ENCODE data around the gene NT5C3B. TPM values are rescaled to one million over a fixed set of nuclear protein-coding genes. Genes with fewer than 3 reads are reported as not detected.

Gene NT5C3B
- total RNA-seq, 1 donor from 2014 or later, result 18.3 TPM

DNA sequence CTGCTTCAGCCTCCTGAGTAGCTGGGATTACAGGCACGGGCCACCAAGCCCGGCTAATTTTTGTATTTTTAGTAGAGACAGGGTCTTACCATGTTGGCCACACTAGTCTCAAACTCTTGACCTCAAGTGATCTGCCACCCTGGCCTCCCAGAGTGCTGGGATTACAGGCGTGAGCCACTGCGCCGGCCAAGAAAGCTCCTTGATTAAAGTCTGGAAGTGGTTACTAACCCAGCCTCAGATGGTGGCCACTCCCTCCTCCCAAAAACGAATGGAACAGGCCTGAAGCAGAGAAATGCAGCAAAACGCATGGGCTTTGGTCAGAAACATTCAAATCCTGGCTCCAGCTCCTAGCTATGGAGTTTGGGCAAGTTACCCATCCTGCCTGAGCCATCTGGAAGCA lies 11.9 kb downstream of the NT5C3B start:
- peaks cover 3% of the 10 kb centered on the region for H3K27me3 ChIP-seq (ENCODE audit: low read depth)
- TF ChIP-seq, protein P1, sequence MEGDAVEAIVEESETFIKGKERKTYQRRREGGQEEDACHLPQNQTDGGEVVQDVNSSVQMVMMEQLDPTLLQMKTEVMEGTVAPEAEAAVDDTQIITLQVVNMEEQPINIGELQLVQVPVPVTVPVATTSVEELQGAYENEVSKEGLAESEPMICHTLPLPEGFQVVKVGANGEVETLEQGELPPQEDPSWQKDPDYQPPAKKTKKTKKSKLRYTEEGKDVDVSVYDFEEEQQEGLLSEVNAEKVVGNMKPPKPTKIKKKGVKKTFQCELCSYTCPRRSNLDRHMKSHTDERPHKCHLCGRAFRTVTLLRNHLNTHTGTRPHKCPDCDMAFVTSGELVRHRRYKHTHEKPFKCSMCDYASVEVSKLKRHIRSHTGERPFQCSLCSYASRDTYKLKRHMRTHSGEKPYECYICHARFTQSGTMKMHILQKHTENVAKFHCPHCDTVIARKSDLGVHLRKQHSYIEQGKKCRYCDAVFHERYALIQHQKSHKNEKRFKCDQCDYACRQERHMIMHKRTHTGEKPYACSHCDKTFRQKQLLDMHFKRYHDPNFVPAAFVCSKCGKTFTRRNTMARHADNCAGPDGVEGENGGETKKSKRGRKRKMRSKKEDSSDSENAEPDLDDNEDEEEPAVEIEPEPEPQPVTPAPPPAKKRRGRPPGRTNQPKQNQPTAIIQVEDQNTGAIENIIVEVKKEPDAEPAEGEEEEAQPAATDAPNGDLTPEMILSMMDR (IDR thresholded peaks at IDR 0.05; ENCODE audit: borderline replicate concordance), result no peak
- H3K9me3 ChIP-seq (replicated peaks), result no peaks in the 10 kb centered on the region
- H3K27ac ChIP-seq (replicated peaks), result no peak overlapping the region
- no peak overlapping the region for H3K4me3 ChIP-seq
- DNase-seq, result no peak
- H3K4me1 ChIP-seq, result no peaks in the 10 kb centered on the region
- H3K36me3 ChIP-seq, result peaks cover 36% of the 10 kb centered on the region
- intact Hi-C loops (cut with micrococcal nuclease), result no loop called here

DNA sequence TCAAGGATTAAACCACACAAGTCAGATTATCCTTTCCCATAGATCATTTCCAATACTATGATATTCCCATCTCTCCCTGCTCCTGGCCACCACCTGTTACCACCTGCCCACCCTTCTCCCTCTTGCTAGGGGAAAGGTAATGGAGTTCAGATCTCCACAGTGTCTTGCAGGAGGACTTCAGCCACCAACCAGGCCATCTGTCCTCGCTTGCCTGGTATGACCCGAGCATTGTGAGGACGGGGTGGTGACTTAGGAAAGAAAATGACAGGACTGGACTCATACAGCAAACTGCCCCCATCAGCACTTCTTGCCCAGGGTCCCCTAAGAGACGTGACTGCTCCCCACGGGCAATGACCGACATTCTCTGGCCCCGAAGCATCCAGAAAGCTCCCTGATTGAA lies 12.5 kb downstream of the NT5C3B start:
- TF ChIP-seq, protein P1 (IDR thresholded peaks at IDR 0.05; ENCODE audit: borderline replicate concordance), result no peak
- intact Hi-C loops (cut with micrococcal nuclease), result no loop called here
- Histone ChIP-seq H3K4me3 (no peak overlapping the region), H3K27ac (replicated peaks) (no peak overlapping the region), H3K9me3 (replicated peaks) (no peaks in the 10 kb centered on the region), H3K36me3 (peaks cover 31% of the 10 kb centered on the region), H3K4me1 (no peaks in the 10 kb centered on the region), H3K27me3 (ENCODE audit: low read depth) (peaks cover 3% of the 10 kb centered on the region)
- DNase-seq, result no peak

DNA sequence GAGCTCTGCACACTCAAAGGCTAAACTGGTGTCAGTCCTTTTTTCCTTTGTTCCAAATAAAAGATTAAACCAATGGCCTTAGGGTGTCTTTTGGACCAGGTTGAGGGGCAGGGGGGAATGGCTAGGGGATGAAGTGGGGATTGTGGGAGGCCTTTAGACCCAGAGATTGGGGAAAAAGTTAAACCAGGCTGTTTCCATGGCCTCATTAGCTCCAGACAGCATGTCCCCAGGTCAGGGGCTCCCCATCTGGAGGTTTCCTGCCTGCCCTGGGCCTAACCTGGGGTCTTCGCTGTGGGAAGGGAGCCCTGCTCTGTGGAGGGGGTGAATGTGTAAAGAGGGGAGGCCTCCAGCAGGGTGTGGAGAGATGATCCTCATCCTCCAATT lies 12.9 kb downstream of the NT5C3B start:
- peaks cover 3% of the 10 kb centered on the region for H3K27me3 ChIP-seq (ENCODE audit: low read depth)
- TF ChIP-seq, protein P1 (IDR thresholded peaks at IDR 0.05; ENCODE audit: borderline replicate concordance), result no peak

DNA sequence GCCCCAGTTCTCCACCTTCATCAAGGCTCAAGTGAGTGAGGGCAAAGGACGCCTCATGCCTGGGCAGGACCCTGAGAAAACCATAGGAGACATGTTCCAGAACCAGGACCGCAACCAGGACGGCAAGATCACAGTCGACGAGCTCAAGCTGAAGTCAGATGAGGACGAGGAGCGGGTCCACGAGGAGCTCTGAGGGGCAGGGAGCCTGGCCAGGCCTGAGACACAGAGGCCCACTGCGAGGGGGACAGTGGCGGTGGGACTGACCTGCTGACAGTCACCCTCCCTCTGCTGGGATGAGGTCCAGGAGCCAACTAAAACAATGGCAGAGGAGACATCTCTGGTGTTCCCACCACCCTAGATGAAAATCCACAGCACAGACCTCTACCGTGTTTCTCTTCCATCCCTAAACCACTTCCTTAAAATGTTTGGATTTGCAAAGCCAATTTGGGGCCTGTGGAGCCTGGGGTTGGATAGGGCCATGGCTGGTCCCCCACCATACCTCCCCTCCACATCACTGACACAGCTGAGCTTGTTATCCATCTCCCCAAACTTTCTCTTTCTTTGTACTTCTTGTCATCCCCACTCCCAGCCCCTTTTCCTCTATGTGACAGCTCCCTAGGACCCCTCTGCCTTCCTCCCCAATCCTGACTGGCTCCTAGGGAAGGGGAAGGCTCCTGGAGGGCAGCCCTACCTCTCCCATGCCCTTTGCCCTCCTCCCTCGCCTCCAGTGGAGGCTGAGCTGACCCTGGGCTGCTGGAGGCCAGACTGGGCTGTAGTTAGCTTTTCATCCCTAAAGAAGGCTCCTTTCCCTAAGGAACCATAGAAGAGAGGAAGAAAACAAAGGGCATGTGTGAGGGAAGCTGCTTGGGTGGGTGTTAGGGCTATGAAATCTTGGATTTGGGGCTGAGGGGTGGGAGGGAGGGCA lies 13.6 kb downstream of the NT5C3B start:
- Histone ChIP-seq H3K27me3 (ENCODE audit: low read depth) (peaks cover 3% of the 10 kb centered on the region), H3K4me1 (no peaks in the 10 kb centered on the region), H3K27ac (replicated peaks) (no peak overlapping the region), H3K4me3 (no peak overlapping the region), H3K36me3 (peaks cover 20% of the 10 kb centered on the region), H3K9me3 (replicated peaks) (no peaks in the 10 kb centered on the region)
- intact Hi-C loops (cut with micrococcal nuclease), result no loop called here
- DNase-seq, result no peak
- TF ChIP-seq, protein P1 (IDR thresholded peaks at IDR 0.05; ENCODE audit: borderline replicate concordance), result no peak

More for the DNA sequence above, 12.9 kb downstream of the NT5C3B start:
- Histone ChIP-seq H3K4me3 (no peak overlapping the region), H3K27ac (replicated peaks) (no peak overlapping the region), H3K4me1 (no peaks in the 10 kb centered on the region), H3K36me3 (peaks cover 27% of the 10 kb centered on the region), H3K9me3 (replicated peaks) (no peaks in the 10 kb centered on the region)
- DNase-seq, result no peak
- intact Hi-C loops (cut with micrococcal nuclease), result no loop called here

DNA sequence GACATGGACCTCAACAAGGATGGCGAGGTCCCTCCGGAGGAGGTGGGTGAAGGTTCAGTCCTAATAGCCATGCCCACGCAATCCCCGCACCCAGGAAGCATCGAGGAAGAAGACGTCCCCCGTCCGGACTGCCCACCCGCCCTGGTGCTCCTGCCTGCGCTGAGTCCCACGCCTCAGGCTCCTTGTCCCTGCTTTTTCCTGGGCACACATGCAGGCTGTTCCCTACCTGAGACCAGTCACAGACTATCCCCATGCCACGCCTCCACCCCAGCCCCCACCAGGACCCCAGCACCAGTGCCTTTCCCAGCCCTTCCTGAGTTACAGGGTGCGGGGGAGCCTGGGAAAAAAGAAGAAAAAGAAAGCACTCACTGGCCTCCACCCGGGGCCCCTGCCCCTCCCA lies 14.3 kb downstream of the NT5C3B start:
- Histone ChIP-seq H3K27me3 (ENCODE audit: low read depth) (peaks cover 3% of the 10 kb centered on the region), H3K36me3 (peaks cover 14% of the 10 kb centered on the region), H3K4me1 (no peaks in the 10 kb centered on the region), H3K4me3 (no peak overlapping the region), H3K27ac (replicated peaks) (no peak overlapping the region), H3K9me3 (replicated peaks) (no peaks in the 10 kb centered on the region)
- TF ChIP-seq, protein P1 (IDR thresholded peaks at IDR 0.05; ENCODE audit: borderline replicate concordance), result no peak
- intact Hi-C loops (cut with micrococcal nuclease), result no loop called here
- no peak for DNase-seq
